HG02840 (cell line): Measurements from ENCODE around the gene ANKRD6.
"Not testable (repeated sequence)": the region's sequence is repeated elsewhere in the genome, so short reads cannot be mapped to it uniquely, and the experiment has no call there.

Source experiments
- ATAC-seq: cut with Tn5 transposase; IDR thresholded peaks from one replicate; pipeline ENCODE4 v1.9.1; 2021; ENCODE audit warnings: mild to moderate bottlenecking, moderate library complexity, moderate number of reproducible peaks; ENCODE audit not compliant: unreplicated experiment, low FRiP score

The ANKRD6 gene

GRCh38 chr6:89432875-89433251 is at the start of gene ANKRD6:
ANKRD6 (plus strand) TSS chr6:89433152; CDS start chr6:89566977, 133,825 bp downstream.
- ATAC-seq: peak; percentile 77

- no peak for ATAC-seq
These were observed 47.7 kb upstream of the ANKRD6 start for GRCh38 chr6:89385156-89385667.

GRCh38 chr6:89385846-89386245 is 47.1 kb upstream of the ANKRD6 start:
- ATAC-seq: no peak

GRCh38 chr6:89386917-89387491 is 45.9 kb upstream of the ANKRD6 start:
- peak; percentile 23 for ATAC-seq

GRCh38 chr6:89387516-89388201 is 45.3 kb upstream of the ANKRD6 start:
- peak; percentile 91 for ATAC-seq

- no peak for ATAC-seq
These were observed 44.1 kb upstream of the ANKRD6 start for GRCh38 chr6:89388846-89389245.

GRCh38 chr6:89392823-89393222 is 40.1 kb upstream of the ANKRD6 start:
- no peak for ATAC-seq

GRCh38 chr6:89393659-89394058 is 39.3 kb upstream of the ANKRD6 start:
- no peak for ATAC-seq

- ATAC-seq: not testable (repeated sequence)
These were observed 35.1 kb upstream of the ANKRD6 start for GRCh38 chr6:89397884-89398283.

GRCh38 chr6:89398762-89399525 is 34.0 kb upstream of the ANKRD6 start:
- no peak for ATAC-seq

- ATAC-seq: no peak
These were observed 32.9 kb upstream of the ANKRD6 start for GRCh38 chr6:89400050-89400449.

GRCh38 chr6:89400912-89401399 is 32.0 kb upstream of the ANKRD6 start:
- ATAC-seq: no peak

GRCh38 chr6:89402776-89403175 is 30.2 kb upstream of the ANKRD6 start:
- ATAC-seq: no peak

GRCh38 chr6:89404512-89404911 is 28.4 kb upstream of the ANKRD6 start:
- ATAC-seq: no peak

GRCh38 chr6:89406141-89406540 is 26.8 kb upstream of the ANKRD6 start:
- no peak for ATAC-seq

- no peak for ATAC-seq
These were observed 23.4 kb upstream of the ANKRD6 start for GRCh38 chr6:89409461-89410035.

GRCh38 chr6:89410231-89410761 is 22.7 kb upstream of the ANKRD6 start:
- ATAC-seq: no peak

GRCh38 chr6:89410788-89411144 is 22.2 kb upstream of the ANKRD6 start:
- ATAC-seq: no peak

- no peak for ATAC-seq
These were observed 21.5 kb upstream of the ANKRD6 start for GRCh38 chr6:89411145-89412070.
